Fibroblast of skin of left quadriceps (primary cell): ENCODE measurements around the gene IFI27L1.

ENCODE experiments used
- DNase-seq, 2 experiments: peaks; one replicate each; pipeline ENCODE4 v3.0.0-alpha.2; 2013; ENCODE audit warnings: low read depth in 2 of 2

IFI27L1 gene

GRCh38 chr14:94113908-94114588 lies 32.9 kb downstream of the IFI27L1 start:
- DNase-seq: no peak

- DNase-seq: no peak
Observed at GRCh38 chr14:94114589-94115057, 33.5 kb downstream of the IFI27L1 start.

- DNase-seq: no peak
Observed at GRCh38 chr14:94115058-94115591, 34.0 kb downstream of the IFI27L1 start.

GRCh38 chr14:94115631-94116030 lies 34.5 kb downstream of the IFI27L1 start:
- no peak for DNase-seq

- DNase-seq: no peak
Observed at GRCh38 chr14:94116701-94117100, 35.6 kb downstream of the IFI27L1 start.

GRCh38 chr14:94117856-94118255 lies 36.7 kb downstream of the IFI27L1 start:
- DNase-seq: no peak

- DNase-seq: no peak
Observed at GRCh38 chr14:94119071-94119470, 38.0 kb downstream of the IFI27L1 start.

GRCh38 chr14:94120667-94121340 lies 39.7 kb downstream of the IFI27L1 start:
- DNase-seq: no peak

GRCh38 chr14:94121485-94121884 lies 40.4 kb downstream of the IFI27L1 start:
- no peak for DNase-seq

- DNase-seq: no peak
Observed at GRCh38 chr14:94122438-94122837, 41.3 kb downstream of the IFI27L1 start.

- no peak for DNase-seq
Observed at GRCh38 chr14:94123296-94123695, 42.2 kb downstream of the IFI27L1 start.

GRCh38 chr14:94123868-94124267 lies 42.8 kb downstream of the IFI27L1 start:
- no peak for DNase-seq

GRCh38 chr14:94124582-94125377 lies 43.7 kb downstream of the IFI27L1 start:
- DNase-seq: no peak

- DNase-seq: no peak
Observed at GRCh38 chr14:94125659-94126418, 44.7 kb downstream of the IFI27L1 start.

- DNase-seq: no peak
Observed at GRCh38 chr14:94126419-94126677, 45.2 kb downstream of the IFI27L1 start.

GRCh38 chr14:94126800-94127199 lies 45.7 kb downstream of the IFI27L1 start:
- DNase-seq: no peak

GRCh38 chr14:94127330-94127729 lies 46.2 kb downstream of the IFI27L1 start:
- no peak for DNase-seq

GRCh38 chr14:94128216-94128839 lies 47.2 kb downstream of the IFI27L1 start:
- DNase-seq: no peak

GRCh38 chr14:94129111-94129757 lies 48.1 kb downstream of the IFI27L1 start, which contains the start of gene IFI27L2:
TSS of gene IFI27L2 (minus strand) at chr14:94129604. CDS start at chr14:94129564, 40 bp downstream.
- DNase-seq: peak; percentile 67 to 69

- no peak for DNase-seq
Observed at GRCh38 chr14:94129758-94130414, 48.8 kb downstream of the IFI27L1 start.
